ENCODE results near the gene BARHL1. TPM values are rescaled to one million over a fixed set of nuclear protein-coding genes. Genes with fewer than 3 reads are reported as not detected.

Gene BARHL1
- polyA plus RNA-seq, 1 donor from 2014 or later = not detected

DNA sequence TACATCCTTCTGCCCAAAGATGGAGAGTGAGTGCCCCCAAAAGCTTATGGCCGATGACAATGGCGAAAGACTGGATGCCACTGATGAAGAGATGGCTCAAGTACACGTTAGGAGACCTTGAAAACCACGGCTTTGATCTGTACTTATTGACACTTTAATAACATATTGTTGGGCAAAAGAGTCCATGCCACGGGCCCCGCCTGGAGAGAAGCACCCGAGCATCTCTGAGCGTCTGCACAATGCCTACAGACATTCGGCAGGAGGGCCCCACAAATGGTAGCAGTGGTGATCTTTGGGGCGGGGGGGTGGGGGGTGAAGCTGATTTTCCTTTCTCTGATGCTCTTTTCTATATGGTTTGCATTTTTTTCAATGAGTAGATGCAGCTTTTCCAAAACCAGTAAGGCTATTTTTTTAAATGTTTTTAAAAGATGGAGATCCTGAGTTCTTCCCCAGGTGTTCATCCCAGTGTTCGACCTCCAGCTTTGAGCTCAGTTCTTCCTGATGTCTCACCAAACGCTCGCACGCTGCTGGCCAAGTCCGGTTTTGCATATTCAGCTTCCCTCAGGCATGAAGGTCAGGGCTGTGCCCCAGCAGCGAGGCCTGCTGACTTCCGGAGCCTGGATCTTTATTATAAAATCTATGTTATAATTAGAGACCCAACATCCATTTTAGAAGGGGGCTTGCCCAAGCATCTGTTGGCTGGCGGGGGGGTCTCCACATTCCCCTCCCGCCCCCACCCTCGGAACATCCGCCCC is 34.3 kb upstream of the BARHL1 start:
- no peak overlapping the region for H3K4me3 ChIP-seq (ENCODE audit: low read length)
- TF ChIP-seq EP300 (conservative IDR thresholded peaks at IDR 0.05; ENCODE audit: poor library complexity, severe bottlenecking) (no peak), SMC3 (conservative IDR thresholded peaks at IDR 0.05; ENCODE audit: poor library complexity) (no peak), TAF1 (IDR thresholded peaks at IDR 0.05; ENCODE audit: low read depth) (no peak)
- TF ChIP-seq, protein P1, sequence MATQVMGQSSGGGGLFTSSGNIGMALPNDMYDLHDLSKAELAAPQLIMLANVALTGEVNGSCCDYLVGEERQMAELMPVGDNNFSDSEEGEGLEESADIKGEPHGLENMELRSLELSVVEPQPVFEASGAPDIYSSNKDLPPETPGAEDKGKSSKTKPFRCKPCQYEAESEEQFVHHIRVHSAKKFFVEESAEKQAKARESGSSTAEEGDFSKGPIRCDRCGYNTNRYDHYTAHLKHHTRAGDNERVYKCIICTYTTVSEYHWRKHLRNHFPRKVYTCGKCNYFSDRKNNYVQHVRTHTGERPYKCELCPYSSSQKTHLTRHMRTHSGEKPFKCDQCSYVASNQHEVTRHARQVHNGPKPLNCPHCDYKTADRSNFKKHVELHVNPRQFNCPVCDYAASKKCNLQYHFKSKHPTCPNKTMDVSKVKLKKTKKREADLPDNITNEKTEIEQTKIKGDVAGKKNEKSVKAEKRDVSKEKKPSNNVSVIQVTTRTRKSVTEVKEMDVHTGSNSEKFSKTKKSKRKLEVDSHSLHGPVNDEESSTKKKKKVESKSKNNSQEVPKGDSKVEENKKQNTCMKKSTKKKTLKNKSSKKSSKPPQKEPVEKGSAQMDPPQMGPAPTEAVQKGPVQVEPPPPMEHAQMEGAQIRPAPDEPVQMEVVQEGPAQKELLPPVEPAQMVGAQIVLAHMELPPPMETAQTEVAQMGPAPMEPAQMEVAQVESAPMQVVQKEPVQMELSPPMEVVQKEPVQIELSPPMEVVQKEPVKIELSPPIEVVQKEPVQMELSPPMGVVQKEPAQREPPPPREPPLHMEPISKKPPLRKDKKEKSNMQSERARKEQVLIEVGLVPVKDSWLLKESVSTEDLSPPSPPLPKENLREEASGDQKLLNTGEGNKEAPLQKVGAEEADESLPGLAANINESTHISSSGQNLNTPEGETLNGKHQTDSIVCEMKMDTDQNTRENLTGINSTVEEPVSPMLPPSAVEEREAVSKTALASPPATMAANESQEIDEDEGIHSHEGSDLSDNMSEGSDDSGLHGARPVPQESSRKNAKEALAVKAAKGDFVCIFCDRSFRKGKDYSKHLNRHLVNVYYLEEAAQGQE (IDR thresholded peaks at IDR 0.05; ENCODE audit: borderline replicate concordance) = no peak
- no peaks in the 10 kb centered on the region for H3F3A ChIP-seq (ENCODE audit: insufficient read depth, low read length, poor library complexity, severe bottlenecking)
- no peak overlapping the region for H3K27ac ChIP-seq (ENCODE audit: low read length)
- H3K9me2 ChIP-seq (ENCODE audit: insufficient read depth, low read length) = no peaks in the 10 kb centered on the region
- H3K9me3 ChIP-seq (ENCODE audit: low read length) = no peaks in the 10 kb centered on the region
- no peak overlapping the region for H3K4me2 ChIP-seq (ENCODE audit: low read length)
- H2AFZ ChIP-seq (ENCODE audit: low read depth, low read length) = no peak overlapping the region
- no peaks in the 10 kb centered on the region for H3K36me3 ChIP-seq (ENCODE audit: insufficient read depth, low read length)
- no peaks in the 10 kb centered on the region for H3K79me2 ChIP-seq (replicated peaks; ENCODE audit: insufficient read depth, low read length)
- no peak overlapping the region for H3K9ac ChIP-seq (ENCODE audit: low read length)
- H4K20me1 ChIP-seq (ENCODE audit: insufficient read depth) = no peaks in the 10 kb centered on the region
- H3K27me3 ChIP-seq (ENCODE audit: insufficient read depth, low read depth, low read length) = no peaks in the 10 kb centered on the region

DNA sequence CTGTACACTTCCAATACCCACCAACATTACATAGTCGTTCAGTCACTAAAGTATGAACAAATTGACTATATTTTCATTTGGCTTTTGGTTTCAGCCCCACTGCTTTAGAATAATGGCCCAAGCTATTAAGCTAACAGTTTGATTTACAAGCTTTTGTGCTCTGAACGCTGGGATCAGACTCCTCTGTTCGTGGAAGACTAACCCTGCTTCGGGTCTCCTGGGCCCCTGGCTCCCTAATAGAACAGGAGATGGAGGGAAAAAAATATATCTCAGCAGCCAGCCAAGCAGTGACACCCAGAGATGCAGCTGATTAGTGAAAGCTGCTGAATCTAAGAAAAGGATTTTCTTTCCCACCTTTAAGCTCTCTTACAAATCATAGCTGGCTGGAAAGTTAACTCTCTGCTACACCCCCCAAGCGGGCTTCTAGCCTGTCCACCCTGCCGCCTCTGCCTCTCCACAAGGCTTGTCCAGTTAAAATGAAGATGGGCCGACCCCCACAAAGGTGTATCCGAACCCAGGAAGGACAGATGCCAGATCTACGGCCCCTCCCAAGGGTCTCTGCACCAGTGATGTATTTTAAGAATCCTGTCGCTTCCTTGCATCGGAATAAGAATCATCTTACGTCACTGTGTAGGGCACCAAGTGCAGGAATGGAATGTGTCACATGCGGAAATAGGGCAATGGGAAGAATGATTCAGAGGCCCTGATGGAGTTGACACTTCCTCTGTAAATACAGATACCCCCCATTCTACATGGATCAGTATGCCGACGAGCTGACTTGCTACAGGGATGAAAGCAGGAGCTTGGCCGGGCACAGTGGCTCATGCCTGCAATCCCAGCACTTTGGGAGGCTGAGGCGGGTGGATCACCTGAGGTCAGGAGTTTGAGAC is 33.4 kb upstream of the BARHL1 start:
- no peak for TF ChIP-seq TAF1 (IDR thresholded peaks at IDR 0.05; ENCODE audit: low read depth)
- no peak for TF ChIP-seq MXI1 (conservative IDR thresholded peaks at IDR 0.05; ENCODE audit: poor library complexity, severe bottlenecking)
- no peak for TF ChIP-seq POLR2AphosphoS5 (IDR thresholded peaks at IDR 0.05)
- TF ChIP-seq EP300 (conservative IDR thresholded peaks at IDR 0.05; ENCODE audit: poor library complexity, severe bottlenecking) = no peak
- TF ChIP-seq CTCF (IDR thresholded peaks at IDR 0.05; ENCODE audit: poor library complexity, severe bottlenecking) = no peak
- no peak for TF ChIP-seq SMC3 (conservative IDR thresholded peaks at IDR 0.05; ENCODE audit: poor library complexity)
- no peak for TF ChIP-seq RAD21 (conservative IDR thresholded peaks at IDR 0.05)
- TF ChIP-seq, protein P1 (IDR thresholded peaks at IDR 0.05; ENCODE audit: borderline replicate concordance) = no peak
- no peak for TF ChIP-seq EZH2 (IDR thresholded peaks at IDR 0.05; ENCODE audit: borderline replicate concordance, insufficient read depth, low read length, poor library complexity, severe bottlenecking)
- H3K36me3 ChIP-seq (ENCODE audit: insufficient read depth, low read length) = no peaks in the 10 kb centered on the region
- no peaks in the 10 kb centered on the region for H3K27me3 ChIP-seq (ENCODE audit: insufficient read depth, low read depth, low read length)
- no peaks in the 10 kb centered on the region for H3K9me2 ChIP-seq (ENCODE audit: insufficient read depth, low read length)
- no peak overlapping the region for H3K4me2 ChIP-seq (ENCODE audit: low read length)
- no peaks in the 10 kb centered on the region for H3F3A ChIP-seq (ENCODE audit: insufficient read depth, low read length, poor library complexity, severe bottlenecking)
- no peaks in the 10 kb centered on the region for H3K79me2 ChIP-seq (replicated peaks; ENCODE audit: insufficient read depth, low read length)
- H3K27ac ChIP-seq (ENCODE audit: low read length) = no peak overlapping the region
- no peak overlapping the region for H2AFZ ChIP-seq (ENCODE audit: low read depth, low read length)
- no peaks in the 10 kb centered on the region for H3K9me3 ChIP-seq (ENCODE audit: low read length)
- H3K9ac ChIP-seq (ENCODE audit: low read length) = peak overlapping the region; percentile 35
- no peak overlapping the region for H3K4me3 ChIP-seq (ENCODE audit: low read length)
- no peaks in the 10 kb centered on the region for H4K20me1 ChIP-seq (ENCODE audit: insufficient read depth)

Measured in neural cell (in vitro differentiated cells).